Activated naive CD4-positive, alpha-beta T cell treated with anti-CD3 and anti-CD28 coated beads, Interleukin-2, amount 50 U/mL, for 72 hours (primary cell): Measurements from ENCODE around the gene ALG11. TPM values are rescaled to one million over a fixed set of nuclear protein-coding genes. Genes with fewer than 3 reads are reported as not detected.
A peak's percentile ranks its signal among the peaks of the same experiment; 100 is the strongest.
"Not testable (repeated sequence)": the region's sequence is repeated elsewhere in the genome, so short reads cannot be mapped to it uniquely, and the experiment has no call there.

Experiments used
- ATAC-seq, 2 donors: fragments of 150-1000 bp; cut with Tn5 transposase; 2 replicates each; pipeline ENCODE4 v1.10.0; 2021; ENCODE audit warnings: mild to moderate bottlenecking in 2 of 2, moderate library complexity in 2 of 2
- DNase-seq, 2 donors: peaks; one replicate each; pipeline ENCODE4 v3.0.0; 2021 to 2022; ENCODE audit warnings: low spot score in 2 of 2
- H3K27ac Mint-ChIP-seq, 2 donors: one replicate each; pipeline ENCODE4 v1.8.0; 2022; ENCODE audit warnings: mild to moderate bottlenecking in 2 of 2, mixed read lengths in 2 of 2
- H3K36me3 Mint-ChIP-seq, 2 donors: one replicate each; pipeline ENCODE4 v1.8.0; 2022; ENCODE audit warnings: mixed read lengths in 2 of 2
- H3K9me3 Mint-ChIP-seq, 2 donors: one replicate each; pipeline ENCODE4 v1.8.0; 2022; ENCODE audit warnings: mixed read lengths in 2 of 2
- total RNA-seq, 2 donors: library from RNA; stranded (reverse); gene quantifications; one replicate each; pipeline ENCODE4 v1.2.3, GENCODE V29; 2022

ALG11 gene
- total RNA-seq, 2 donors from 2014 or later: 17.0 to 22.6 TPM

- H3K9me3 Mint-ChIP-seq: peaks cover 7 to 8% of the 10 kb centered on the region in 2 donors
- DNase-seq: no peak
- no peak overlapping the region for H3K27ac Mint-ChIP-seq
- H3K36me3 Mint-ChIP-seq: peaks cover 0 to 14% of the 10 kb centered on the region in 2 donors
- ATAC-seq: no peak
These were observed 35.3 kb downstream of the ALG11 start for GRCh38 chr13:52047463-52047862.

GRCh38 chr13:52048516-52048915 is 36.3 kb downstream of the ALG11 start:
- Mint-ChIP-seq H3K36me3 (peaks cover 0 to 16% of the 10 kb centered on the region in 2 donors), H3K27ac (no peak overlapping the region), H3K9me3 (peaks cover 7 to 8% of the 10 kb centered on the region in 2 donors)
- no peak for DNase-seq
- no peak for ATAC-seq

- Mint-ChIP-seq H3K36me3 (peaks cover 7 to 11% of the 10 kb centered on the region in 2 donors), H3K9me3 (peaks cover 8 to 12% of the 10 kb centered on the region in 2 donors), H3K27ac (no peak overlapping the region)
- DNase-seq: no peak
- ATAC-seq: no peak
These were observed 39.2 kb downstream of the ALG11 start for GRCh38 chr13:52051400-52051799.

GRCh38 chr13:52053460-52053859 is 41.3 kb downstream of the ALG11 start:
- Mint-ChIP-seq H3K9me3 (peaks cover 8 to 12% of the 10 kb centered on the region in 2 donors), H3K36me3 (peaks cover 7 to 11% of the 10 kb centered on the region in 2 donors), H3K27ac (no peak overlapping the region)
- ATAC-seq: no peak
- DNase-seq: no peak

- H3K27ac Mint-ChIP-seq, ATAC-seq, H3K9me3 Mint-ChIP-seq, H3K36me3 Mint-ChIP-seq, DNase-seq: not testable (repeated sequence)
These were observed 48.9 kb downstream of the ALG11 start for GRCh38 chr13:52061064-52061463.

- DNase-seq (no peak), ATAC-seq (no peak)
- H3K9me3 Mint-ChIP-seq: peaks cover 8 to 9% of the 10 kb centered on the region in 2 donors
- H3K27ac Mint-ChIP-seq: no peak overlapping the region
- peaks cover 5 to 7% of the 10 kb centered on the region in 2 donors for H3K36me3 Mint-ChIP-seq
These were observed 49.4 kb downstream of the ALG11 start for GRCh38 chr13:52061587-52061986.

- DNase-seq (no peak), ATAC-seq (no peak)
- peaks cover 21 to 25% of the 10 kb centered on the region in 2 donors for H3K9me3 Mint-ChIP-seq
These were observed 55.0 kb downstream of the ALG11 start for GRCh38 chr13:52067237-52067636.

GRCh38 chr13:52070929-52071523 is 58.8 kb downstream of the ALG11 start:
- H3K27ac Mint-ChIP-seq: no peak overlapping the region
- DNase-seq (no peak), ATAC-seq (peak; percentile 61 to 92)
- H3K9me3 Mint-ChIP-seq: peaks cover 19 to 21% of the 10 kb centered on the region in 2 donors
- peaks cover 15 to 16% of the 10 kb centered on the region in 2 donors for H3K36me3 Mint-ChIP-seq

More at GRCh38 chr13:52067237-52067636, 55.0 kb downstream of the ALG11 start:
- Mint-ChIP-seq H3K27ac (no peak overlapping the region), H3K36me3 (peaks cover 20 to 23% of the 10 kb centered on the region in 2 donors)

Other genes with a start within 250 kb of the ALG11 start
- gene DHRS12, start 208.2 kb upstream of the ALG11 start, total RNA-seq: 1 to 10 TPM; 2.0 to 7.2 TPM
- gene TMEM272, start 167.2 kb upstream of the ALG11 start, total RNA-seq: under 1 TPM; 0.36 to 0.60 TPM
- not detected for gene CCDC70, start 150.4 kb upstream of the ALG11 start, total RNA-seq
- 1 to 10 TPM in 1 of 2 donors, under 1 TPM in 1; 0.96 to 1.1 TPM for gene ATP7B, start 948 bp upstream of the ALG11 start, total RNA-seq
- 1 to 10 TPM; 6.8 to 6.9 TPM for gene UTP14C, start 12.3 kb downstream of the ALG11 start, total RNA-seq
- under 1 TPM in 1 of 2 donors, not detected in 1; 0.14 TPM for gene NEK5, start 116.7 kb downstream of the ALG11 start, total RNA-seq
- gene NEK3, start 147.2 kb downstream of the ALG11 start, total RNA-seq: 1 to 10 TPM in 1 of 2 donors, under 1 TPM in 1; 0.18 to 6.2 TPM